Prostate gland (tissue), 2 donors: Measurements from ENCODE around the gene XXYLT1. TPM values are rescaled to one million over a fixed set of nuclear protein-coding genes. Genes with fewer than 3 reads are reported as not detected.

Experiments used
- DNase-seq: peaks from one replicate; pipeline ENCODE4 v3.0.0-alpha.2; 2019; ENCODE audit warnings: low spot score
- H3K27ac ChIP-seq, 2 donors: fragments of 200-600 bp; sonication (generic); 2 replicates each; pipeline ENCODE4 v1.5.1; 2017 to 2019
- H3K27me3 ChIP-seq: fragments of 200-600 bp; sonication (generic); replicated peaks from 2 replicates; pipeline ENCODE4 v1.5.1; 2019; ENCODE audit not compliant: insufficient read depth
- H3K36me3 ChIP-seq, 2 donors: fragments of 200-600 bp; sonication (generic); 1 replicate in 1 of 2; 2 replicates in 1 of 2; pipeline versions ENCODE4 v1.5.1 to v1.8.1; 2017 to 2019
- H3K4me1 ChIP-seq: fragments of 200-600 bp; sonication (generic); replicated peaks from 2 replicates; pipeline ENCODE4 v1.5.1; 2019
- H3K4me3 ChIP-seq, 2 donors: fragments of 200-600 bp; sonication (generic); 2 replicates each; pipeline ENCODE4 v1.5.1; 2017 to 2019
- H3K9me3 ChIP-seq: fragments of 200-600 bp; sonication (generic); 2 replicates; pipeline ENCODE4 v1.5.1; 2017
- POLR2A ChIP-seq: fragments of 450-650 bp; IDR thresholded peaks from one replicate; pipeline ENCODE4 v1.6.1; 2016; ENCODE audit warnings: antibody characterized with exemption, mild to moderate bottlenecking
- POLR2AphosphoS5 ChIP-seq: sonication (generic); formaldehyde crosslinking; IDR thresholded peaks from one replicate; pipeline ENCODE4 v1.6.1; 2017; ENCODE audit warnings: antibody characterized with exemption
- WGBS: methylation state at CpG from one replicate; pipeline ENCODE4 v1.1.5; 2018; 5-methylcytosine and 5-hydroxymethylcytosine counted together
- intact Hi-C: fragments of 100-400 bp; cut with DNase I; formaldehyde crosslinking; loops from one replicate; pipeline ENCODE4 v1.14.2; 2022
- total RNA-seq, 2 donors: library from RNA; depleted of rRNA; stranded (reverse); fragments of >200 nt; gene quantifications; one replicate each; pipeline ENCODE4 v1.1.0, GENCODE V29; 2016
- TF ChIP-seq, protein P1 (sequence below), 4 experiments: fragments of 200-600 bp in 2 of 4; fragments of 450-650 bp in 2 of 4; sonication (generic) in 2 of 4; IDR thresholded peaks; 1 replicate in 3 of 4; 2 replicates in 1 of 4; pipeline ENCODE4 v1.5.1; 2016 to 2019; ENCODE audit warnings: antibody characterized with exemption in 4 of 4, mild to moderate bottlenecking in 2 of 4, moderate library complexity in 2 of 4

Gene XXYLT1
- total RNA-seq, 2 donors from 2014 or later: 14.9 to 22.7 TPM

GRCh38 chr3:195153130-195153529 is 117.8 kb downstream of the XXYLT1 start:
- Histone ChIP-seq H3K9me3 (no peaks in the 10 kb centered on the region), H3K36me3 (no peaks in the 10 kb centered on the region), H3K4me3 (no peak overlapping the region), H3K4me1 (peaks cover 22% of the 10 kb centered on the region), H3K27ac (peak overlapping the region; percentile 82 to 90), H3K27me3 (no peaks in the 10 kb centered on the region)
- TF ChIP-seq POLR2AphosphoS5 (no peak), POLR2A (no peak)
- TF ChIP-seq, protein P1, sequence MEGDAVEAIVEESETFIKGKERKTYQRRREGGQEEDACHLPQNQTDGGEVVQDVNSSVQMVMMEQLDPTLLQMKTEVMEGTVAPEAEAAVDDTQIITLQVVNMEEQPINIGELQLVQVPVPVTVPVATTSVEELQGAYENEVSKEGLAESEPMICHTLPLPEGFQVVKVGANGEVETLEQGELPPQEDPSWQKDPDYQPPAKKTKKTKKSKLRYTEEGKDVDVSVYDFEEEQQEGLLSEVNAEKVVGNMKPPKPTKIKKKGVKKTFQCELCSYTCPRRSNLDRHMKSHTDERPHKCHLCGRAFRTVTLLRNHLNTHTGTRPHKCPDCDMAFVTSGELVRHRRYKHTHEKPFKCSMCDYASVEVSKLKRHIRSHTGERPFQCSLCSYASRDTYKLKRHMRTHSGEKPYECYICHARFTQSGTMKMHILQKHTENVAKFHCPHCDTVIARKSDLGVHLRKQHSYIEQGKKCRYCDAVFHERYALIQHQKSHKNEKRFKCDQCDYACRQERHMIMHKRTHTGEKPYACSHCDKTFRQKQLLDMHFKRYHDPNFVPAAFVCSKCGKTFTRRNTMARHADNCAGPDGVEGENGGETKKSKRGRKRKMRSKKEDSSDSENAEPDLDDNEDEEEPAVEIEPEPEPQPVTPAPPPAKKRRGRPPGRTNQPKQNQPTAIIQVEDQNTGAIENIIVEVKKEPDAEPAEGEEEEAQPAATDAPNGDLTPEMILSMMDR (IDR thresholded peaks at IDR 0.05): no peak
- WGBS: 27% methylated on average over 7 of the region's 7 CpGs
- no peak for DNase-seq
- intact Hi-C loops: loop anchor here (5.0 to 10.0 kb wide), 2 partner anchors 36 to 52 kb away; no protein-coding TSS in a partner anchor

- 36% methylated on average over 11 of the region's 11 CpGs for WGBS
- no peaks in the 10 kb centered on the region for H3K9me3 ChIP-seq
- H3K4me1 ChIP-seq: peaks cover 22% of the 10 kb centered on the region
- peak overlapping the region; percentile 82 to 90 for H3K27ac ChIP-seq
- H3K36me3 ChIP-seq: no peaks in the 10 kb centered on the region
- intact Hi-C loops: loop anchor here (5.0 to 10.0 kb wide), 2 partner anchors 35 to 53 kb away; no protein-coding TSS in a partner anchor
- TF ChIP-seq POLR2AphosphoS5: peak; percentile 13
- TF ChIP-seq POLR2A: peak; percentile 7
- TF ChIP-seq, protein P1 (IDR thresholded peaks at IDR 0.05): no peak
- no peaks in the 10 kb centered on the region for H3K27me3 ChIP-seq
- no peak for DNase-seq
- no peak overlapping the region for H3K4me3 ChIP-seq
Observed at GRCh38 chr3:195151866-195152541, 119.0 kb downstream of the XXYLT1 start.

DNA sequence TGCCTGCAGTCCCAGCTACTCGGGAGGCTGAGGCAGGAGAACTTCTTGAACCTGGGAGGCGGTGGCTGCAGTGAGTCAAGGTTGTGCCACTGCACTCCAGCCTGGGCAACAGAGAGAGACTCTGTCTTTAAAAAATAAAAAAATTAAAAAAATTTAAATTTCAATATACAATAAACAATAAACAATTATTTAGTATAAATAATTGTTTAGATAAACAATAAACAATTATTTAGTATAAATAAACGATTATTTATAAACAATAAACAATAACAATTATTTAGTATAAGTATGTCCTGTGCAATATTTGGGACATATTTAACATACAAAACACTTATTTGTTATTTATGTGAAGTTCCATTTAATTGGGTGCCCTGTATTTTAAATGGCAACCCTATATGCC is 119.6 kb downstream of the XXYLT1 start:
- H3K9me3 ChIP-seq: no peaks in the 10 kb centered on the region
- H3K27ac ChIP-seq: peak overlapping the region; percentile 82 to 90
- 72% methylated on average over 3 of the region's 3 CpGs for WGBS
- no peak overlapping the region for H3K4me3 ChIP-seq
- TF ChIP-seq, protein P1 (IDR thresholded peaks at IDR 0.05): no peak
- no peak for TF ChIP-seq POLR2AphosphoS5
- TF ChIP-seq POLR2A: no peak
- H3K4me1 ChIP-seq: peaks cover 22% of the 10 kb centered on the region
- no peaks in the 10 kb centered on the region for H3K36me3 ChIP-seq
- intact Hi-C loops: loop anchor here (5.0 to 10.0 kb wide), 2 partner anchors 34 to 53 kb away; no protein-coding TSS in a partner anchor
- no peaks in the 10 kb centered on the region for H3K27me3 ChIP-seq
- DNase-seq: no peak

GRCh38 chr3:195150181-195151118 is 120.5 kb downstream of the XXYLT1 start:
- Histone ChIP-seq H3K4me3 (peak overlapping the region; percentile 6 to 22), H3K4me1 (peaks cover 22% of the 10 kb centered on the region), H3K36me3 (no peaks in the 10 kb centered on the region), H3K27ac (peak overlapping the region; percentile 76 to 79), H3K9me3 (no peaks in the 10 kb centered on the region), H3K27me3 (no peaks in the 10 kb centered on the region)
- intact Hi-C loops: loop anchor here (5.0 to 10.0 kb wide), 2 partner anchors 33 to 54 kb away; no protein-coding TSS in a partner anchor
- peak; percentile 87 for TF ChIP-seq POLR2AphosphoS5
- TF ChIP-seq POLR2A: no peak
- TF ChIP-seq, protein P1 (IDR thresholded peaks at IDR 0.05): peak in 1 of 4 experiments; percentile 23
- 20% methylated on average over 20 of the region's 20 CpGs for WGBS
- peak; percentile 78 for DNase-seq
